Endothelial cell of umbilical vein (primary cell): ENCODE data around the gene SCNN1B. TPM values are rescaled to one million over a fixed set of nuclear protein-coding genes. Genes with fewer than 3 reads are reported as not detected.

Source experiments
- BruUV-seq: library from RNA; stranded (reverse); fragments of 400-500 nt; replicated peaks from 2 replicates; lab custom pipeline; 2021; lab: Mats Ljungman, UMichigan
- CTCF ChIA-PET: fragments of 300-600, 350-600 bp; sonication (Branson Sonifier 250); formaldehyde crosslinking; loops from one replicate; lab custom pipeline; 2021; ENCODE audit warnings: antibody characterized with exemption, inconsistent platforms; lab: Charles Lee
- POLR2A ChIA-PET: fragments of 300-600, 350-600 bp; sonication (Branson Sonifier 250); formaldehyde crosslinking; loops from one replicate; lab custom pipeline; 2021; ENCODE audit warnings: antibody characterized with exemption, inconsistent platforms; lab: Charles Lee
- DNase-seq: peaks from one replicate; pipeline ENCODE4 v3.0.0-alpha.2; 2011; ENCODE audit warnings: low read depth, low spot score
- FAIRE-seq: peaks from 2 replicates; lab custom pipeline; 2011; peaks lifted over from hg19 to GRCh38; lab: Jason Lieb, UNC
- H2AFZ ChIP-seq: 2 replicates; pipeline ENCODE4 v1.6.0; 2012; ENCODE audit warnings: low read depth, low read length, control low read depth, inconsistent platforms
- H3K27ac ChIP-seq: 2 replicates; pipeline ENCODE4 v1.5.1; 2011; ENCODE audit warnings: low read depth, mild to moderate bottlenecking, control low read depth, low read length, moderate library complexity; ENCODE audit not compliant: insufficient read depth
- H3K27me3 ChIP-seq, 2 experiments: 2 replicates each; pipeline versions ENCODE4 v1.6.0 to v1.6.1; 2011; ENCODE audit warnings: low read length in 2 of 2, mixed read lengths in 1 of 2; ENCODE audit not compliant: control insufficient read depth in 2 of 2, insufficient read depth in 2 of 2
- H3K36me3 ChIP-seq, 2 experiments: 2 replicates in 1 of 2; 3 replicates in 1 of 2; pipeline ENCODE4 v1.5.1; 2011; ENCODE audit warnings: low read length in 2 of 2, mild to moderate bottlenecking in 1 of 2, moderate library complexity in 1 of 2; ENCODE audit not compliant: control insufficient read depth in 2 of 2, insufficient read depth in 2 of 2; ENCODE audit errors: extremely low read depth in 1 of 2
- H3K4me1 ChIP-seq: 3 replicates; pipeline ENCODE4 v1.5.1; 2011; ENCODE audit warnings: mild to moderate bottlenecking, low read length; ENCODE audit not compliant: control insufficient read depth, insufficient read depth; ENCODE audit errors: extremely low read depth
- H3K4me2 ChIP-seq: 2 replicates; pipeline ENCODE4 v1.6.1; 2011; ENCODE audit warnings: low read length, control low read depth, mixed read lengths; ENCODE audit not compliant: insufficient read depth
- H3K4me3 ChIP-seq, 3 experiments: fragments of 200-600 bp in 1 of 3; sonication (generic), shearing (Covaris generic) in 1 of 3; replicated peaks in 1 of 3; 2 replicates each; pipeline ENCODE4 v1.5.1; 2011 to 2016; ENCODE audit warnings: control low read depth in 3 of 3, low read length in 3 of 3, mild to moderate bottlenecking in 2 of 3, inconsistent platforms in 1 of 3, low read depth in 1 of 3, moderate library complexity in 1 of 3; ENCODE audit not compliant: insufficient read depth in 1 of 3
- H3K79me2 ChIP-seq: 2 replicates; pipeline ENCODE4 v1.6.0; 2012; ENCODE audit warnings: low read length, inconsistent platforms; ENCODE audit not compliant: control insufficient read depth, insufficient read depth
- H3K9ac ChIP-seq: replicated peaks from 2 replicates; pipeline ENCODE3; 2011; ENCODE audit warnings: low read length, control low read depth; ENCODE audit not compliant: insufficient read depth; ENCODE audit errors: extremely low read depth
- H3K9me1 ChIP-seq: replicated peaks from 3 replicates; pipeline ENCODE4 v1.6.0; 2011; ENCODE audit warnings: mild to moderate bottlenecking, low read length; ENCODE audit not compliant: control insufficient read depth, insufficient read depth; ENCODE audit errors: extremely low read depth
- H3K9me3 ChIP-seq: replicated peaks from 2 replicates; pipeline ENCODE4 v1.5.1; 2012; ENCODE audit warnings: low read length, inconsistent platforms; ENCODE audit not compliant: control insufficient read depth, insufficient read depth
- H4K20me1 ChIP-seq: replicated peaks from 2 replicates; pipeline ENCODE3; 2011; ENCODE audit warnings: mild to moderate bottlenecking, low read length; ENCODE audit not compliant: control insufficient read depth, insufficient read depth; ENCODE audit errors: extremely low read depth
- EZH2 ChIP-seq: IDR thresholded peaks from 2 replicates; pipeline ENCODE4 v1.6.1; 2012; ENCODE audit warnings: borderline replicate concordance, low read depth, mild to moderate bottlenecking, moderate library complexity, low read length, inconsistent platforms; ENCODE audit not compliant: severe bottlenecking
- FOS ChIP-seq: IDR thresholded peaks from 2 replicates; pipeline ENCODE4 v1.6.1; 2011; ENCODE audit warnings: mild to moderate bottlenecking, low read length, moderate library complexity, borderline replicate concordance; ENCODE audit not compliant: insufficient read depth
- GATA2 ChIP-seq: IDR thresholded peaks from 2 replicates; pipeline ENCODE4 v1.7.0; 2011; ENCODE audit warnings: low read depth, mild to moderate bottlenecking, moderate library complexity, mixed read lengths, low read length; ENCODE audit not compliant: insufficient read length, insufficient read depth
- JUN ChIP-seq: IDR thresholded peaks from 2 replicates; pipeline ENCODE4 v1.6.1; 2011; ENCODE audit warnings: borderline replicate concordance, low read depth; ENCODE audit not compliant: insufficient read length, insufficient read depth
- MAX ChIP-seq: IDR thresholded peaks from 2 replicates; pipeline ENCODE4 v1.6.1; 2011; ENCODE audit not compliant: insufficient read depth, insufficient read length
- MYC ChIP-seq: IDR thresholded peaks from one replicate; pipeline ENCODE4 v1.6.1; 2011; ENCODE audit warnings: mild to moderate bottlenecking, low read depth, low read length
- POLR2A ChIP-seq: IDR thresholded peaks from 2 replicates; pipeline ENCODE4 v1.6.1; 2012; ENCODE audit warnings: low read depth, mild to moderate bottlenecking, control low read depth, low read length
- POLR2AphosphoS5 ChIP-seq: IDR thresholded peaks from 2 replicates; pipeline ENCODE4 v1.6.1; 2012; ENCODE audit warnings: low read depth, mild to moderate bottlenecking, control low read depth, low read length, moderate library complexity; ENCODE audit not compliant: insufficient read depth
- dilution Hi-C: fragments of 300-500 bp; cut with MboI; formaldehyde crosslinking; loops from one replicate; pipeline ENCODE4 v1.15.0; 2019; ENCODE audit warnings: low sequenced_read_pairs; ENCODE audit not compliant: extremely low pct_ligation_motif_present
- intact Hi-C: fragments of 100-400 bp; cut with micrococcal nuclease; formaldehyde crosslinking; loops from one replicate; pipeline ENCODE4 v1.10.0; 2022
- polyA plus RNA-seq, 4 experiments: library from polyadenylated mRNA; depleted of rRNA in 3 of 4; stranded (reverse) in 3 of 4; unstranded in 1 of 4; fragments of >200 nt; gene quantifications; 2 replicates each; pipeline versions ENCODE4 v1.2.1 to v1.2.3, GENCODE V29; 2011 to 2012; ENCODE audit warnings: missing spikeins in 1 of 4
- total RNA-seq: library from RNA; stranded (reverse); gene quantifications from 2 replicates; pipeline ENCODE4 v1.2.3, GENCODE V29; 2021

SCNN1B gene
- total and polyA plus RNA-seq, 2 donors (not counting 3 experiments of a cell fraction or from before 2014, with no cell fraction given): not detected

- Histone ChIP-seq H3K79me2 (no peaks in the 10 kb centered on the region), H3K27ac (no peak overlapping the region), H3K36me3 (peaks cover 4 to 14% of the 10 kb centered on the region in 2 experiments), H3K9me1 (no peaks in the 10 kb centered on the region), H2AFZ (no peak overlapping the region), H3K27me3 (no peaks in the 10 kb centered on the region), H3K9me3 (no peaks in the 10 kb centered on the region), H4K20me1 (no peaks in the 10 kb centered on the region), H3K4me3 (no peak overlapping the region), H3K9ac (no peak overlapping the region), H3K4me2 (no peak overlapping the region), H3K4me1 (peaks cover 3% of the 10 kb centered on the region)
- DNase-seq: no peak
- intact Hi-C loops: no loop called here
- dilution Hi-C loops: no loop called here
- POLR2A ChIA-PET: no interaction called here
- no peak for FAIRE-seq
- TF ChIP-seq MYC (no peak), GATA2 (peak; percentile 20), JUN (peak; percentile 39), FOS (no peak)
- CTCF ChIA-PET: interaction anchor here (0.7 to 1.0 kb wide), 3 partner anchors 13 to 26 kb away, joined by 3 to 6 read pairs (median 4); no protein-coding TSS in a partner anchor
- no TSS peak for BruUV-seq
These were observed 106.8 kb downstream of the SCNN1B start for GRCh38 chr16:23408823-23409298.

GRCh38 chr16:23409522-23409921 is 107.4 kb downstream of the SCNN1B start:
- no peaks in the 10 kb centered on the region for H4K20me1 ChIP-seq
- ChIA-PET CTCF (no interaction called here), POLR2A (no interaction called here)
- H3K9me3 ChIP-seq: no peaks in the 10 kb centered on the region
- H3K36me3 ChIP-seq: peaks cover 4 to 14% of the 10 kb centered on the region in 2 experiments
- H3K4me1 ChIP-seq: peaks cover under 1% of the 10 kb centered on the region
- dilution Hi-C loops (no loop called here), intact Hi-C loops (no loop called here)
- FAIRE-seq: no peak
- no peak for DNase-seq
- TF ChIP-seq GATA2 (no peak), MYC (no peak), EZH2 (no peak), POLR2AphosphoS5 (no peak), MAX (no peak), JUN (no peak), POLR2A (no peak)
- no peak overlapping the region for H3K9ac ChIP-seq
- H3K4me3 ChIP-seq: no peak overlapping the region
- no peaks in the 10 kb centered on the region for H3K27me3 ChIP-seq
- H3K9me1 ChIP-seq: no peaks in the 10 kb centered on the region
- H3K4me2 ChIP-seq: no peak overlapping the region
- no peaks in the 10 kb centered on the region for H3K79me2 ChIP-seq
- H3K27ac ChIP-seq: no peak overlapping the region
- no TSS peak for BruUV-seq
- H2AFZ ChIP-seq: no peak overlapping the region
